Smooth muscle cell (in vitro differentiated cells): Measurements from ENCODE around the gene CPLX1. TPM values are rescaled to one million over a fixed set of nuclear protein-coding genes. Genes with fewer than 3 reads are reported as not detected.
A peak's percentile ranks its signal among the peaks of the same experiment; 100 is the strongest.

Experiments
- DNase-seq: peaks from one replicate; lab custom pipeline; 2025; ENCODE audit not compliant: unreplicated experiment; lab: John Stamatoyannopoulos, UW
- H2AFZ ChIP-seq: fragments of 200-600 bp; sonication (generic); 2 replicates; pipeline ENCODE4 v1.6.0; 2016; ENCODE audit warnings: antibody characterized with exemption, low read depth, mild to moderate bottlenecking
- H3F3A ChIP-seq: fragments of 200-600 bp; sonication (generic); 2 replicates; pipeline ENCODE4 v1.6.0; 2017; ENCODE audit warnings: antibody characterized with exemption, low read depth
- H3K27ac ChIP-seq: fragments of 200-600 bp; sonication (generic); 2 replicates; pipeline ENCODE4 v1.5.1; 2016; ENCODE audit warnings: low read depth, mild to moderate bottlenecking
- H3K27me3 ChIP-seq: fragments of 200-600 bp; sonication (generic); 2 replicates; pipeline ENCODE4 v1.6.1; 2016; ENCODE audit warnings: low read depth, mild to moderate bottlenecking
- H3K36me3 ChIP-seq: fragments of 200-600 bp; sonication (generic); 2 replicates; pipeline ENCODE4 v1.5.1; 2016; ENCODE audit warnings: low read depth
- H3K4me1 ChIP-seq: fragments of 200-600 bp; sonication (generic); 2 replicates; pipeline ENCODE4 v1.5.1; 2016; ENCODE audit warnings: low read depth
- H3K4me2 ChIP-seq: fragments of 200-600 bp; sonication (generic); 2 replicates; pipeline ENCODE4 v1.6.0; 2016; ENCODE audit warnings: mild to moderate bottlenecking
- H3K4me3 ChIP-seq: fragments of 200-600 bp; sonication (generic); 2 replicates; pipeline ENCODE4 v1.5.1; 2016; ENCODE audit warnings: mild to moderate bottlenecking
- H3K79me2 ChIP-seq: fragments of 200-600 bp; sonication (generic); 2 replicates; pipeline ENCODE4 v1.6.0; 2016; ENCODE audit warnings: low read depth, mild to moderate bottlenecking
- H3K9ac ChIP-seq: fragments of 200-600 bp; sonication (generic); 2 replicates; pipeline ENCODE4 v1.6.0; 2016; ENCODE audit warnings: low read depth
- H3K9me3 ChIP-seq: fragments of 200-600 bp; sonication (generic); replicated peaks from 2 replicates; pipeline ENCODE4 v1.5.1; 2016; ENCODE audit warnings: low read depth
- H4K20me1 ChIP-seq: fragments of 200-600 bp; sonication (generic); 2 replicates; pipeline ENCODE4 v1.6.0; 2016; ENCODE audit warnings: low read depth
- WGBS: methylation state at CpG from one replicate; pipeline ENCODE4 v1.1.7; 2016; ENCODE audit warnings: low lambda C conversion rate; 5-methylcytosine and 5-hydroxymethylcytosine counted together
- polyA plus RNA-seq: library from polyadenylated mRNA; unstranded; fragments of >200 nt; fragmentation: Nextera tagmentation; extraction: Ambion mirVana; gene quantifications from 2 replicates; pipeline ENCODE4 v1.2.1, GENCODE V29; 2016
- total RNA-seq: library from RNA; depleted of rRNA; stranded (reverse); fragments of >200 nt; gene quantifications from 2 replicates; pipeline ENCODE4 v1.2.3, GENCODE V29; 2014
- TF ChIP-seq, protein P1 (sequence below): fragments of 200-600 bp; sonication (generic); IDR thresholded peaks from 2 replicates; pipeline ENCODE4 v1.5.1; 2017; ENCODE audit warnings: borderline replicate concordance, mild to moderate bottlenecking, antibody characterized with exemption; ENCODE audit not compliant: insufficient read depth, poor library complexity, severe bottlenecking

The CPLX1 gene
- total and polyA plus RNA-seq, 2 experiments from 2014 or later, result not detected

DNA sequence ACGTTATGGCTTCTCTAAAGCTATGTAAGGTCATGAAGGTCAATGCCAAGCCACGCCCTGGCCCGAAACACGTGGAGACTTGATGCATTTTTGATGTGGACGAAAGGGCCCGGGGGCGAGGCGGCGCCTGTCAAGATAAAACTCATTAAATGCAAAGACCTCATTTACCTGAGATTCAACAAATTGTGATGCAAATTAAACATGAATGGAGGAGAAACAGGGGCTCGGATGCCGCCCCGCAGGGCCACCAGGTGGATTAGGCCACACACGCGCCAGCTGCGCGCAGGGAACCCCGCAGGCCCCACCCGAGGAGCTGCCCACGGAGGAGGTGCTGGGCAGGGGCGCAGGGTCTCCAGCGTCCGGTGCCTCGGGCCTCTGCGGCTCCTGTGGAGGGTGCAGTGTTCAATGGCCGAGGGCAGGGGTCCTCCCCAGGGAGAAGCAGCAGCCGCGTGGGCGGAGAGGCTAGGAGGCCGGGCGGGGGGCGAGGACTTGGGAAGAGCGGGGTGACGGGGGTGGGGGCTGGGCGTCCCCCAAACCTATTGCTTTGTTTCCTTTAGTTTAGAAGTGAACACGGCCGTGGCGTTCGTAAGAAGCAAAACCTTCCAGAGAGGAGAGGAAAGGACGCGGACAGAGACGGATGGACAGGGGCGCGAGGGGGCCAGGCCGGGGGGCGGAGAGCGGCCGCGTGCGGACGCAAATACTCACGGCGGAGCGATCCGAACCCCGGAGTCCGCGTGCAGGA, 40.4 kb downstream of the CPLX1 start:
- Histone ChIP-seq H3F3A (peaks cover 4% of the 10 kb centered on the region), H3K4me3 (peak overlapping the region; percentile 35), H3K9me3 (no peaks in the 10 kb centered on the region), H3K79me2 (peaks cover 9% of the 10 kb centered on the region), H3K9ac (no peak overlapping the region), H3K27me3 (peaks cover 45% of the 10 kb centered on the region), H3K4me2 (peak overlapping the region; percentile 81), H2AFZ (no peak overlapping the region), H3K27ac (no peak overlapping the region), H3K36me3 (no peaks in the 10 kb centered on the region), H4K20me1 (peaks cover 4% of the 10 kb centered on the region), H3K4me1 (peaks cover 19% of the 10 kb centered on the region)
- TF ChIP-seq, protein P1, sequence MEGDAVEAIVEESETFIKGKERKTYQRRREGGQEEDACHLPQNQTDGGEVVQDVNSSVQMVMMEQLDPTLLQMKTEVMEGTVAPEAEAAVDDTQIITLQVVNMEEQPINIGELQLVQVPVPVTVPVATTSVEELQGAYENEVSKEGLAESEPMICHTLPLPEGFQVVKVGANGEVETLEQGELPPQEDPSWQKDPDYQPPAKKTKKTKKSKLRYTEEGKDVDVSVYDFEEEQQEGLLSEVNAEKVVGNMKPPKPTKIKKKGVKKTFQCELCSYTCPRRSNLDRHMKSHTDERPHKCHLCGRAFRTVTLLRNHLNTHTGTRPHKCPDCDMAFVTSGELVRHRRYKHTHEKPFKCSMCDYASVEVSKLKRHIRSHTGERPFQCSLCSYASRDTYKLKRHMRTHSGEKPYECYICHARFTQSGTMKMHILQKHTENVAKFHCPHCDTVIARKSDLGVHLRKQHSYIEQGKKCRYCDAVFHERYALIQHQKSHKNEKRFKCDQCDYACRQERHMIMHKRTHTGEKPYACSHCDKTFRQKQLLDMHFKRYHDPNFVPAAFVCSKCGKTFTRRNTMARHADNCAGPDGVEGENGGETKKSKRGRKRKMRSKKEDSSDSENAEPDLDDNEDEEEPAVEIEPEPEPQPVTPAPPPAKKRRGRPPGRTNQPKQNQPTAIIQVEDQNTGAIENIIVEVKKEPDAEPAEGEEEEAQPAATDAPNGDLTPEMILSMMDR, result no peak
- WGBS, result 14% methylated on average over 42 of the region's 57 CpGs
- no peak for DNase-seq

DNA sequence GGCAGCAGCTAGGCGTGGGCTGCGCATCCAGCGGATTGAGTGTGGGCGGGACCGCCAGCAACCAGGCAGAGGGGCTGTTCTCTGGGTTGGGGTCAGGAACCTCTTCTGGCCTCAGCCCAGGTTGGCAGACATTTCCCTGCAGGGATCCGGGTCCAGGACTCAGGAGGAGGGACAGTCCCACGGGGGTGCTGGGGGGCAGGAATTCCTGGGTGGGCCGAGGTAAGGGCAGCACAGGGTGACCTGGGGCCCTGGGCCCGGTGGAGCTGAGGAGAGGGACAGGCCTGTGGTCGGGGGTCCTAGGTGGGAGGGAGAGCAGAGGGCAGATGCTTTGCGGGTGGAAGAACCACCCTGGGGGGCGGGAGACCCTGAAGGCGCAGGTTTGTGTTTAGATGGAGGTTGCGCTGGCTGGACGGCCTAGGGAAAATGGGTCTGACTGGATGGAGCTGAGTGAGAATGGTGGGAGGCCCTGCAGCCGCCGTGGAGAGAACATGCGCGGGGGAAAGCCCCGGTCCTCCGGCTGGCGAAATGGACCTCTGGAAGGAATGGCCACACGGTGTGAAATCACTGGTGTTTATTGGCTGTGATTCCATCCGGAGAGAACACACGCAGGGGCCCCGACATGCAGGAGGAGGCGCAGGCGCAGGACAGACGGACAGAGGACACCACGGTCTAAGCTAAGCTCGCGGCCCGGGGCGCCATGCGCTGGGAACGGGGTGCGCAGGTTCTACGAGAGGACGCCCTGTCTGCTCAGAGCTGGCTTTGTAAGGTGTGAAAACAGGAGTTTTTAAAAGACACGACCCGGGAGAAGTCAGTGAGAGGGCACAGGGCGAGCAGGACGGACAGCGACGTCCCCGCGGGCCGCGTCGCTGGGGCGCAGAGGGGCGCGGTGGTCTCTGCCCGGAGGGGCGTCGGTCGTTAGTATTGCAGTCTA, 41.3 kb downstream of the CPLX1 start:
- H3F3A ChIP-seq, result peaks cover 8% of the 10 kb centered on the region
- H3K4me2 ChIP-seq, result peak overlapping the region; percentile 81
- no peaks in the 10 kb centered on the region for H3K9me3 ChIP-seq
- peaks cover 12% of the 10 kb centered on the region for H4K20me1 ChIP-seq
- H3K79me2 ChIP-seq, result peaks cover 17% of the 10 kb centered on the region
- H3K9ac ChIP-seq, result no peak overlapping the region
- WGBS, result 54% methylated on average over 49 of the region's 57 CpGs
- TF ChIP-seq, protein P1, result no peak
- no peak overlapping the region for H2AFZ ChIP-seq
- no peak overlapping the region for H3K27ac ChIP-seq
- peaks cover 26% of the 10 kb centered on the region for H3K4me1 ChIP-seq
- H3K4me3 ChIP-seq, result no peak overlapping the region
- DNase-seq, result no peak
- peaks cover 45% of the 10 kb centered on the region for H3K27me3 ChIP-seq
- H3K36me3 ChIP-seq, result no peaks in the 10 kb centered on the region

DNA sequence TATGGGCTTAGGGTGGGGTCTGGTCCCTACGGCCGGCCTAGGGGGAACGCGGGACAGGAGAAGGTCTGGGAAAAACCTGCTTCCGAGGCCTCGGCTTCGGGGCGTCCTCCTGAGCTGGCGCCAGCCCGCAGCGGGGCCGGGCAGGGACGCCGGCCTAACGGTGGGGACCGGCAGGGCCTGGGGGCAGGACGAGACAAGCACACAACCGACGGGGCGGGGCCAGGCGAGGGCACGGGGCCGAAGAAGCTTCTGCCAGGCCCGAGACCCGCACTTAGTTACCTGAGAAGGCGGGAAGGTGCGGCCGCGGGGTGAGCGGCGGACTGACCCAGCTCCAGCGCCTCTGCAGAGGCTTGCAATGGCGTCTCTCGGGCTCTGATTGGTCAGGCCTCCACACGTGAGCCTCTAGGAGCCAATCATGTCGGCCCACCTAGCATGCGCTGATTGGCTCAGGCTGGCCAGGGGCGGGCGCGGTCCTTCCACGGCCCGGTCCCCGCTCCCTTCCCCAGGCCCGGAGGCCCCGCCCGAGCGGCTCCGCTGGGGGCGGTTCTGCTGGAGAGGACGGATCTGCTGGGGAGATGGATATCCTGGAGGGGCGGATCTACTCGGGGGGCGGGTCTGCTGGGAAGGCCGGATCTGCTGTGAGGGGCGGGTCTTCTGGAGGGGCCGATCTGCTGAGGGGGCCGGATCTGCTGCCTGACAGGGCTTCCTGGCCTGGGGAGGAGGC, 44.3 kb downstream of the CPLX1 start:
- peaks cover 48% of the 10 kb centered on the region for H3K79me2 ChIP-seq
- TF ChIP-seq, protein P1, result no peak

More for the DNA sequence above, 44.3 kb downstream of the CPLX1 start:
- Histone ChIP-seq H3K27ac (peak overlapping the region; percentile 94), H2AFZ (peak overlapping the region; percentile 90), H4K20me1 (peaks cover 43% of the 10 kb centered on the region), H3K4me2 (peak overlapping the region; percentile 94), H3F3A (peaks cover 26% of the 10 kb centered on the region), H3K36me3 (no peaks in the 10 kb centered on the region), H3K27me3 (peaks cover 26% of the 10 kb centered on the region), H3K4me3 (peak overlapping the region; percentile 86), H3K9me3 (no peaks in the 10 kb centered on the region), H3K9ac (peak overlapping the region; percentile 98), H3K4me1 (peaks cover 26% of the 10 kb centered on the region)
- WGBS, result 1% methylated on average over 40 of the region's 57 CpGs
- DNase-seq, result peak; percentile 94
